ENCODE measurements around the gene CTAGE15. TPM values are rescaled to one million over a fixed set of nuclear protein-coding genes. Genes with fewer than 3 reads are reported as not detected.
"Not testable (repeated sequence)": the region's sequence is repeated elsewhere in the genome, so short reads cannot be mapped to it uniquely, and the experiment has no call there.

The CTAGE15 gene
- polyA plus RNA-seq, 1 donor (not counting 4 experiments of a cell fraction or from before 2014, with no cell fraction given), result 1.4 TPM

DNA sequence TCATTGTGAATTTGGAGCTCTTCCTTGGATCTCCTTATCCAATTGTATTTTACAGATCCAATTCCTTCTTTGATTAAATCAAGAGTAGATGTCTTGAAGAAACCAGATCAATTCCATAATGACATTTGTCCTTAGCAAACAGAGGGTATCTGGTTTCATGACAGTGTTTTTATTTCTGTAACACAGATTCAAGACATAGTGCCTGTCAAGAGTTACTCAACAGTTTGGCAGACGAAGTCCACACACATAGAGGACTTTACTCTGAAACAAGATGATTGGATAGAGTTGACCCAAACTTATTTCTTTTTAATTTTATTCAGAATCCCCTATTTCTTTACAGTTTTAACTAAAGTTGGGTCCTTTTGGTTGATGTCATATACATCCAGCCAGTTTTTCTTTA, 34.5 kb downstream of the CTAGE15 start:
- FAIRE-seq; H3K4me2 ChIP-seq (ENCODE audit: control insufficient read depth, extremely low read depth, insufficient read depth, low read depth, low read length); DNase-seq (ENCODE audit: low read depth, low spot score); H3K9ac ChIP-seq (ENCODE audit: control insufficient read depth, extremely low read depth, insufficient read depth, low read length); H3K9me3 ChIP-seq (ENCODE audit: control insufficient read depth, low read depth, low read length); H3K36me3 ChIP-seq (ENCODE audit: control insufficient read depth in 2 of 2, extremely low read depth in 1 of 2, insufficient read depth in 2 of 2, low read length in 2 of 2); H3K27ac ChIP-seq (ENCODE audit: control insufficient read depth, insufficient read depth, low read length); H3K9me1 ChIP-seq (ENCODE audit: control insufficient read depth, extremely low read depth, insufficient read depth, low read length); H3K27me3 ChIP-seq (ENCODE audit: control insufficient read depth, extremely low read depth, insufficient read depth, low read length); H3K4me3 ChIP-seq (ENCODE audit: control insufficient read depth in 2 of 3, extremely low read depth in 1 of 3, insufficient read depth in 2 of 3, low read depth in 1 of 3, low read length in 3 of 3); H2AFZ ChIP-seq (ENCODE audit: control insufficient read depth, low read length); dilution Hi-C loops (cut with MboI; ENCODE audit: extremely low pct_ligation_motif_present, low sequenced_read_pairs); H4K20me1 ChIP-seq (ENCODE audit: control insufficient read depth, extremely low read depth, insufficient read depth, low read length); H3K4me1 ChIP-seq (ENCODE audit: control insufficient read depth, extremely low read depth, insufficient read depth, low read length); H3K79me2 ChIP-seq (ENCODE audit: control insufficient read depth, insufficient read depth, low read length): not testable (repeated sequence)

DNA sequence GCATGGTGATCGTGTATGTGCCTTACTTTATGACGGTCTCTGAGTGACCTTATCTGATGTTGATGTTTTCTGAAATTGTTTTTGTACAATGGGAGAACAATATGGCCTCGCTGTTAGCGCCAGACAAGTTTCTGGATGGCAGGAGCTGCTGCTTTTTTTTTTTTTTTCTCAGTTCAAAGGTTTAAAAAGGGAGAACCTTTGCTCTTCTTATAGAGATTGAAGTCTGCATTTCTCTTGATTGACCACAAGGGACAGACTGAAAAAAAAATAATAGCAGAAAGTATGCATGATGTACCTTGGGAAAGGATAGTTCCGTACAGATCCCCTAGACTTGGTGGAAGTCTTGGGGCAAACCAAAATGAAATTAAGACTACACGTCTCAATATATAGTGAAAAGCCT, 43.9 kb downstream of the CTAGE15 start:
- H2AFZ ChIP-seq (ENCODE audit: control insufficient read depth, low read length); H3K9ac ChIP-seq (ENCODE audit: control insufficient read depth, extremely low read depth, insufficient read depth, low read length); H3K27me3 ChIP-seq (ENCODE audit: control insufficient read depth, extremely low read depth, insufficient read depth, low read length); H3K9me3 ChIP-seq (ENCODE audit: control insufficient read depth, low read depth, low read length); H4K20me1 ChIP-seq (ENCODE audit: control insufficient read depth, extremely low read depth, insufficient read depth, low read length); H3K27ac ChIP-seq (ENCODE audit: control insufficient read depth, insufficient read depth, low read length); dilution Hi-C loops (cut with MboI; ENCODE audit: extremely low pct_ligation_motif_present, low sequenced_read_pairs); H3K36me3 ChIP-seq (ENCODE audit: control insufficient read depth in 2 of 2, extremely low read depth in 1 of 2, insufficient read depth in 2 of 2, low read length in 2 of 2); H3K79me2 ChIP-seq (ENCODE audit: control insufficient read depth, insufficient read depth, low read length); H3K4me3 ChIP-seq (ENCODE audit: control insufficient read depth in 2 of 3, extremely low read depth in 1 of 3, insufficient read depth in 2 of 3, low read depth in 1 of 3, low read length in 3 of 3); H3K4me2 ChIP-seq (ENCODE audit: control insufficient read depth, extremely low read depth, insufficient read depth, low read depth, low read length); H3K4me1 ChIP-seq (ENCODE audit: control insufficient read depth, extremely low read depth, insufficient read depth, low read length); FAIRE-seq; H3K9me1 ChIP-seq (ENCODE audit: control insufficient read depth, extremely low read depth, insufficient read depth, low read length); DNase-seq (ENCODE audit: low read depth, low spot score): not testable (repeated sequence)

DNA sequence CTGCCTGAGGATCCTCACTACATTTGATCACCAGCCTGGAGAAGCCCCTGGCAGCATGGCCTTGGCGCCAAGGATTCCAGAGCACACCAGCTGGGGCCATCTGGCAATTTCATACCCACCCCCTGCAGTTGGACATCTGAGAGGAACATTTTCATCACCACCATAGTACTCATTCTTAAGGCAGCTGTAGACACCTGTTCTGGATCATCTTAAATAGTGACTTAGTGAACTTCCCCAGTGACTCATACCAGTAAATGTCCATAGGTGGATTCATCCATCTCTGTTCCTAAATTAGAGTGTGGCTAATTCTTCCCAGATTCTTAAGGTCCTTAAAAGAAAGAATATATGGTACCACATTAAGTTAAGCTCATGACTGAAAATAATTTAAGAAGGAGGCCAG, 45.6 kb downstream of the CTAGE15 start:
- H3K9me1 ChIP-seq (ENCODE audit: control insufficient read depth, extremely low read depth, insufficient read depth, low read length); H3K4me1 ChIP-seq (ENCODE audit: control insufficient read depth, extremely low read depth, insufficient read depth, low read length); DNase-seq (ENCODE audit: low read depth, low spot score); H3K79me2 ChIP-seq (ENCODE audit: control insufficient read depth, insufficient read depth, low read length); H3K36me3 ChIP-seq (ENCODE audit: control insufficient read depth in 2 of 2, extremely low read depth in 1 of 2, insufficient read depth in 2 of 2, low read length in 2 of 2); H3K27me3 ChIP-seq (ENCODE audit: control insufficient read depth, extremely low read depth, insufficient read depth, low read length); FAIRE-seq; H3K9ac ChIP-seq (ENCODE audit: control insufficient read depth, extremely low read depth, insufficient read depth, low read length); H3K4me3 ChIP-seq (ENCODE audit: control insufficient read depth in 2 of 3, extremely low read depth in 1 of 3, insufficient read depth in 2 of 3, low read depth in 1 of 3, low read length in 3 of 3); H3K4me2 ChIP-seq (ENCODE audit: control insufficient read depth, extremely low read depth, insufficient read depth, low read depth, low read length); H2AFZ ChIP-seq (ENCODE audit: control insufficient read depth, low read length); dilution Hi-C loops (cut with MboI; ENCODE audit: extremely low pct_ligation_motif_present, low sequenced_read_pairs); H3K27ac ChIP-seq (ENCODE audit: control insufficient read depth, insufficient read depth, low read length); H4K20me1 ChIP-seq (ENCODE audit: control insufficient read depth, extremely low read depth, insufficient read depth, low read length); H3K9me3 ChIP-seq (ENCODE audit: control insufficient read depth, low read depth, low read length): not testable (repeated sequence)

DNA sequence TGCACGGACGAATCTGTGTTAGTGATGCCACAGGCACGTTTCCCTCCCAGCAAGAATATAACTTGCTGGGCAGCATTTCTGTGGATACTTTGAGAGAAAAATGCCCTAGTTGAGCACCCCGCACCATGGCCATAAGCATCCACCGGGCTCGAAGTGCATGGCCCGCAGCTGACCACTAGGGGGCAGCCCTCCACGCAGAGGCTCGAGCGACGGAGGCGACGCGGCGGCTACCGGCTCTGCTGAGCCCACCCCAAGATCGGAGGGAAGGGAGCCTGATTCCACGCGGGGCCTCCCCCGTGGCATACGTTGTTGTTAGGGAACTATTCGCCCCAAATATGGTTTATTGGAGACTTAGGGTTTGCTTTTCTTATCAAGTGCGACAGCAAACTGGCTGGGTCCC, 48.5 kb downstream of the CTAGE15 start:
- FAIRE-seq; H3K27me3 ChIP-seq (ENCODE audit: control insufficient read depth, extremely low read depth, insufficient read depth, low read length); H3K4me2 ChIP-seq (ENCODE audit: control insufficient read depth, extremely low read depth, insufficient read depth, low read depth, low read length); H2AFZ ChIP-seq (ENCODE audit: control insufficient read depth, low read length); H3K36me3 ChIP-seq (ENCODE audit: control insufficient read depth in 2 of 2, extremely low read depth in 1 of 2, insufficient read depth in 2 of 2, low read length in 2 of 2); DNase-seq (ENCODE audit: low read depth, low spot score); H3K79me2 ChIP-seq (ENCODE audit: control insufficient read depth, insufficient read depth, low read length); H3K27ac ChIP-seq (ENCODE audit: control insufficient read depth, insufficient read depth, low read length); H3K9ac ChIP-seq (ENCODE audit: control insufficient read depth, extremely low read depth, insufficient read depth, low read length); H3K9me3 ChIP-seq (ENCODE audit: control insufficient read depth, low read depth, low read length); H3K4me1 ChIP-seq (ENCODE audit: control insufficient read depth, extremely low read depth, insufficient read depth, low read length); H3K9me1 ChIP-seq (ENCODE audit: control insufficient read depth, extremely low read depth, insufficient read depth, low read length); H4K20me1 ChIP-seq (ENCODE audit: control insufficient read depth, extremely low read depth, insufficient read depth, low read length); dilution Hi-C loops (cut with MboI; ENCODE audit: extremely low pct_ligation_motif_present, low sequenced_read_pairs); H3K4me3 ChIP-seq (ENCODE audit: control insufficient read depth in 2 of 3, extremely low read depth in 1 of 3, insufficient read depth in 2 of 3, low read depth in 1 of 3, low read length in 3 of 3): not testable (repeated sequence)

DNA sequence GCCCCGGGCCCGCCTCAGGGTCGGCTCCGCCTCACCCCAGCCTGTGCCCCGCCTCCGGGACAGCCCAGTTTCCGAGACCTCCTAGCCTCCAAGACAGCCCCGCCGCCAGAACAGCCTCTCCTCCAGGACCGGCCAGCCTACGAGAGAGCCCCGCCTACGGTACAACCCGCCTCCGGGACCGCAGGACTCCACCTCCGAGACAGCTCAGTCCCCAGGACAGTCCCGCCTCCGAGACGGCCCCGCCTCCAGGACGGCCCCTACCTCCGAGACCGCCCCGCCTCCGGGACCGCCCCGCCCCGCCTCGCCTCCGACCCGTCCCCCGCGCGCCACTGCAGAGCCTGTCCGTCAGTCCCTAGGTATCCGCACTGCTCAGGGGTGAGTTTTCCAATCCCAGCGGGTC, 49.0 kb downstream of the CTAGE15 start, which contains the start of gene TCAF2:
TSS of gene TCAF2 (plus strand) at position 329 of the 400 bp plus-strand sequence.
- H3K27me3 ChIP-seq (ENCODE audit: control insufficient read depth, extremely low read depth, insufficient read depth, low read length); H3K27ac ChIP-seq (ENCODE audit: control insufficient read depth, insufficient read depth, low read length); H3K79me2 ChIP-seq (ENCODE audit: control insufficient read depth, insufficient read depth, low read length); H3K4me1 ChIP-seq (ENCODE audit: control insufficient read depth, extremely low read depth, insufficient read depth, low read length); H4K20me1 ChIP-seq (ENCODE audit: control insufficient read depth, extremely low read depth, insufficient read depth, low read length); H2AFZ ChIP-seq (ENCODE audit: control insufficient read depth, low read length); DNase-seq (ENCODE audit: low read depth, low spot score); H3K9ac ChIP-seq (ENCODE audit: control insufficient read depth, extremely low read depth, insufficient read depth, low read length); FAIRE-seq; H3K4me2 ChIP-seq (ENCODE audit: control insufficient read depth, extremely low read depth, insufficient read depth, low read depth, low read length); H3K4me3 ChIP-seq (ENCODE audit: control insufficient read depth in 2 of 3, extremely low read depth in 1 of 3, insufficient read depth in 2 of 3, low read depth in 1 of 3, low read length in 3 of 3); H3K36me3 ChIP-seq (ENCODE audit: control insufficient read depth in 2 of 2, extremely low read depth in 1 of 2, insufficient read depth in 2 of 2, low read length in 2 of 2); dilution Hi-C loops (cut with MboI; ENCODE audit: extremely low pct_ligation_motif_present, low sequenced_read_pairs); H3K9me1 ChIP-seq (ENCODE audit: control insufficient read depth, extremely low read depth, insufficient read depth, low read length); H3K9me3 ChIP-seq (ENCODE audit: control insufficient read depth, low read depth, low read length): not testable (repeated sequence)
